GM19395 (cell line): ENCODE results near the gene ADCY3.
A peak's percentile ranks its signal among the peaks of the same experiment; 100 is the strongest.

ENCODE experiments used
- ATAC-seq: cut with Tn5 transposase; IDR thresholded peaks from one replicate; pipeline ENCODE4 v1.9.1; 2021; ENCODE audit warnings: mild to moderate bottlenecking, moderate library complexity; ENCODE audit not compliant: unreplicated experiment

The ADCY3 gene

GRCh38 chr2:24832931-24833701 is 86.9 kb downstream of the ADCY3 start:
- ATAC-seq, result no peak

GRCh38 chr2:24832521-24832920 is 87.5 kb downstream of the ADCY3 start:
- no peak for ATAC-seq

GRCh38 chr2:24832073-24832461 is 88.0 kb downstream of the ADCY3 start:
- ATAC-seq, result no peak

GRCh38 chr2:24831221-24832072 is 88.6 kb downstream of the ADCY3 start:
- no peak for ATAC-seq

GRCh38 chr2:24830786-24831185 is 89.3 kb downstream of the ADCY3 start:
- no peak for ATAC-seq

- no peak for ATAC-seq
Measured at GRCh38 chr2:24830351-24830750, 89.7 kb downstream of the ADCY3 start.

- ATAC-seq, result no peak
Measured at GRCh38 chr2:24828238-24828996, 91.6 kb downstream of the ADCY3 start.

GRCh38 chr2:24827321-24828237 is 92.5 kb downstream of the ADCY3 start:
- ATAC-seq, result peak; percentile 80

- no peak for ATAC-seq
Measured at GRCh38 chr2:24826773-24827145, 93.3 kb downstream of the ADCY3 start.

- no peak for ATAC-seq
Measured at GRCh38 chr2:24825883-24826772, 93.9 kb downstream of the ADCY3 start.

- ATAC-seq, result no peak
Measured at GRCh38 chr2:24824966-24825882, 94.8 kb downstream of the ADCY3 start.

- ATAC-seq, result no peak
Measured at GRCh38 chr2:24824071-24824588, 95.9 kb downstream of the ADCY3 start.

GRCh38 chr2:24822049-24822706 is 97.9 kb downstream of the ADCY3 start:
- no peak for ATAC-seq

GRCh38 chr2:24821433-24821891 is 98.6 kb downstream of the ADCY3 start:
- ATAC-seq, result no peak

- ATAC-seq, result no peak
Measured at GRCh38 chr2:24820598-24821432, 99.2 kb downstream of the ADCY3 start.

- no peak for ATAC-seq
Measured at GRCh38 chr2:24820175-24820513, 99.9 kb downstream of the ADCY3 start.
